ENCODE results near the gene EIF4H. TPM values are rescaled to one million over a fixed set of nuclear protein-coding genes. Genes with fewer than 3 reads are reported as not detected.
"Not testable (repeated sequence)": the region's sequence is repeated elsewhere in the genome, so short reads cannot be mapped to it uniquely, and the experiment has no call there.

The EIF4H gene
- total RNA-seq, 4 donors from 2014 or later = 194 to 261 (median 249) TPM

DNA sequence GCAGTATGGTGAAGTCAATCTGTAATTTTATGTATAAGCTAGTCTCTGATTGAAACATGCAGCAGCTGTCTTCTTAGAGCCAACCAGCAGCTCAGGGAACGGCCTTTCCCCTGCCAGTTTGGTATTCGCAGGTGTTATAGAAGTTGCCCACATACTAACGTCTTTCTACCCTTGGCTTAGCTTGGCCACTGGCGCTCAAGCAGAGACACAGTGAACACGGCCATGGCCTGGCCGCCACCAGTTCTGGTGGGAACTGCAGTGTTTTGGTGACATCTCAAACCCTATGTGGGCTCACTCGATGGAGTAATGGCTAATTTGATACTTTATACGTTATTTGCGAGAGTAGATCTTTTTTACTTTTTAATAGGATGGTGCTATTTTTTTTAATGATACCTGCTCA is 17.1 kb downstream of the EIF4H start:
- Histone ChIP-seq H3K27me3 (no peaks in the 10 kb centered on the region), H3K4me1 (peaks cover 4 to 23% (median 15%) of the 10 kb centered on the region in 3 donors), H3K9me3 (no peaks in the 10 kb centered on the region), H3K36me3 (peaks cover 31 to 97% (median 56%) of the 10 kb centered on the region in 3 donors), H3K4me3 (no peak overlapping the region), H3K27ac (no peak overlapping the region)
- DNase-seq = no peak
- intact Hi-C loops (cut with DNase I) = no loop called here
- WGBS, 2 donors = 89 to 90% methylated on average over 9 of the region's 9 CpGs
- no peak for TF ChIP-seq POLR2A (IDR thresholded peaks at IDR 0.05)
- TF ChIP-seq, protein P1, sequence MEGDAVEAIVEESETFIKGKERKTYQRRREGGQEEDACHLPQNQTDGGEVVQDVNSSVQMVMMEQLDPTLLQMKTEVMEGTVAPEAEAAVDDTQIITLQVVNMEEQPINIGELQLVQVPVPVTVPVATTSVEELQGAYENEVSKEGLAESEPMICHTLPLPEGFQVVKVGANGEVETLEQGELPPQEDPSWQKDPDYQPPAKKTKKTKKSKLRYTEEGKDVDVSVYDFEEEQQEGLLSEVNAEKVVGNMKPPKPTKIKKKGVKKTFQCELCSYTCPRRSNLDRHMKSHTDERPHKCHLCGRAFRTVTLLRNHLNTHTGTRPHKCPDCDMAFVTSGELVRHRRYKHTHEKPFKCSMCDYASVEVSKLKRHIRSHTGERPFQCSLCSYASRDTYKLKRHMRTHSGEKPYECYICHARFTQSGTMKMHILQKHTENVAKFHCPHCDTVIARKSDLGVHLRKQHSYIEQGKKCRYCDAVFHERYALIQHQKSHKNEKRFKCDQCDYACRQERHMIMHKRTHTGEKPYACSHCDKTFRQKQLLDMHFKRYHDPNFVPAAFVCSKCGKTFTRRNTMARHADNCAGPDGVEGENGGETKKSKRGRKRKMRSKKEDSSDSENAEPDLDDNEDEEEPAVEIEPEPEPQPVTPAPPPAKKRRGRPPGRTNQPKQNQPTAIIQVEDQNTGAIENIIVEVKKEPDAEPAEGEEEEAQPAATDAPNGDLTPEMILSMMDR (IDR thresholded peaks at IDR 0.05) = no peak

DNA sequence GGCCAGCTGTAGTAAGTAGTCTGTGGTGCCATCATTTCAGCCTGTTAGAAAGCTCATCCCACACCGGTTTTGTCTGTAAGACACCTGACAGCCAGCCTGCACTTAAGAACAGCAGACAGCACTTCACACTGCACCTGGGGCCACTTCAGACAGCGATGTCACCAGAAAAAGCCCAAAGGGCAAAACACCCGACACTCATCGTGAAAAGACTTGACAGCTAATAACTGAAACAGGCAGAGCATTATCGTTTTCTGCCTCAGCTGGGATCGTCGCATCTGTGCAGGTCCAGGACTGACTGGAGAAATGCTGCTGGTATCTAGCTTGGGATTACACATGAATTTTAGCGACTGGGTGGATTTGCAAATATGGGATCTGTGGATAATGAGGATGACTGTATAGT is 18.9 kb downstream of the EIF4H start:
- intact Hi-C loops (cut with DNase I) = no loop called here
- 77 to 80% methylated on average over 7 to 8 of the region's 8 CpGs for WGBS, 2 donors
- TF ChIP-seq, protein P1 (IDR thresholded peaks at IDR 0.05) = no peak
- TF ChIP-seq POLR2A (IDR thresholded peaks at IDR 0.05) = no peak

DNA sequence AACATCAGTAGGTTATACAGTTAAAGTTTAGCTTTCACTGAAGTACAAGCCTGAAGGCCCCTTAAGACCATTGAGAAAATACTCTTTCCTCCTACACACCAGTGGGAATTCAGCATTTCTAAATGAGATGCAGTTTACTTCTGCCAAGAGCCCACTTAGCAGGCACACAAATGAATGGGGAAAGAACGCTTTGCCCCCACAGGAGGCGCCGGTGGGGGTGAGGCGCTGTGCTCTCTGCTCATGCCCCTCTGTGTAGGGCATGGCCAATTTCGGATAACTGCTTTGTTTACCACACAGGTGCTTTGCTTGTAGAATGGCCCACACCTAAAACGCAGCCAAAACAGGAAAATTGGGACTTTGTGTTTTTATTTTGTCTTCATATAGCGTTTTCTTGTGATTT is 19.8 kb downstream of the EIF4H start:
- TF ChIP-seq POLR2A (IDR thresholded peaks at IDR 0.05) = no peak
- TF ChIP-seq, protein P1 (IDR thresholded peaks at IDR 0.05) = no peak
- DNase-seq = no peak
- Histone ChIP-seq H3K36me3 (peaks cover 26 to 94% (median 48%) of the 10 kb centered on the region in 3 donors), H3K27ac (no peak overlapping the region), H3K4me1 (no peaks in the 10 kb centered on the region), H3K4me3 (no peak overlapping the region), H3K9me3 (no peaks in the 10 kb centered on the region), H3K27me3 (no peaks in the 10 kb centered on the region)
- 93 to 95% methylated on average over 7 of the region's 7 CpGs for WGBS, 2 donors
- intact Hi-C loops (cut with DNase I) = no loop called here

More for the DNA sequence above, 18.9 kb downstream of the EIF4H start:
- Histone ChIP-seq H3K9me3 (no peaks in the 10 kb centered on the region), H3K4me1 (peaks cover 0 to 5% (median 5%) of the 10 kb centered on the region in 3 donors), H3K36me3 (peaks cover 31 to 96% (median 53%) of the 10 kb centered on the region in 3 donors), H3K27ac (no peak overlapping the region), H3K27me3 (no peaks in the 10 kb centered on the region), H3K4me3 (no peak overlapping the region)
- DNase-seq = no peak

DNA sequence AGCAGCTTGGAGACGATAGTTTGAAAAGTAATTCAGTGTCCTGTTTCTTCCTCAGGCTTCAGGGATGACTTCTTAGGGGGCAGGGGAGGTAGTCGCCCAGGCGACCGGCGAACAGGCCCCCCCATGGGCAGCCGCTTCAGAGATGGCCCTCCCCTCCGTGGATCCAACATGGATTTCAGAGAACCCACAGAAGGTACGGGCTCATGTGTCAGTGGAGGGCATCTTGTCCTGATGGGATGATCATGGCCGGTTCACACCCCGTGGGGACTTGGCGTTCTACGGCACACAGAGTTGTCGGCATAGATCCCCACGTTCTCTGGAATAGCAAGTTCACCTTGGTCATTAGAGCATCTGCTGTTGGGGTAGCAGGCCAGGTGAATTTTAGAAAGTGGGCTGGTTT is 20.5 kb downstream of the EIF4H start:
- no peak for DNase-seq
- TF ChIP-seq POLR2A (IDR thresholded peaks at IDR 0.05) = no peak
- TF ChIP-seq, protein P1 (IDR thresholded peaks at IDR 0.05) = no peak
- Histone ChIP-seq H3K4me1 (peaks cover 0 to 3% (median 0%) of the 10 kb centered on the region in 3 donors), H3K9me3 (no peaks in the 10 kb centered on the region), H3K27me3 (no peaks in the 10 kb centered on the region), H3K27ac (no peak overlapping the region), H3K36me3 (peaks cover 19 to 87% (median 47%) of the 10 kb centered on the region in 3 donors), H3K4me3 (no peak overlapping the region)
- intact Hi-C loops (cut with DNase I) = no loop called here
- WGBS, 2 donors = 89 to 92% methylated on average over 13 to 14 of the region's 14 CpGs

DNA sequence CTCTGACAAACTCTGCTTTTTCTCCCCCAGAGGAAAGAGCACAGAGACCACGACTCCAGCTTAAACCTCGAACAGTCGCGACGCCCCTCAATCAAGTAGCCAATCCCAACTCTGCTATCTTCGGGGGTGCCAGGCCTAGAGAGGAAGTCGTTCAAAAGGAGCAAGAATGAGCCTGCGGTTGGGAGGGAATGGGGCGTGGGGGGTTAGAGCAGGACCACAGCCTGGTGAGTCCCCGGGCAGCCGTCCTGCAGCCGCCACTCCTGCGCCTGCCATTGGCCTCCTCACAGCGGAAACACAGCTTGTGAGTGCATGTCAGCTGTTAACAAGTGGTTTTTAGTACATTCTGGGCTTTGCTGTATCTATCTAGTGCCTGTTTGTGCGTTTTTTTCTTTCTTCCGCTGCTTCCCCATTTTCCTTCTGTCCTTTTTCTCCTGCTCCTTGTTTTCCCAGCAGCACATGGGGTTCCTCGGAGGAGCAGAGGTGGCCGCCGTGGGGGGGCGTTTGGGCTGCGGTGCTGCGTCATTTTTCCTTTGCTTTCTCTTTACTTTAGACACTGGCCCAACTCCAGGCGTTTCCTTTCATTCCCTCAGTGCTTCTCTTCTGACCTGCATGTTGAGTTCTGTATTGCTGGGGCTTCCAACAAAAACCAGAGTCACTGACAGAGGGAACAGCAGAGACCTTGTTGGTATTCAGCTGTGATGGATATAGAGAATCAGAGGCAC is 21.1 kb downstream of the EIF4H start:
- H3K36me3 ChIP-seq = peaks cover 15 to 81% (median 41%) of the 10 kb centered on the region in 3 donors
- H3K4me1 ChIP-seq; H3K4me3 ChIP-seq; DNase-seq; H3K27me3 ChIP-seq; H3K27ac ChIP-seq; intact Hi-C loops (cut with DNase I); H3K9me3 ChIP-seq: not testable (repeated sequence)
- 68 to 69% methylated on average over 9 to 12 of the region's 23 CpGs for WGBS, 2 donors

DNA sequence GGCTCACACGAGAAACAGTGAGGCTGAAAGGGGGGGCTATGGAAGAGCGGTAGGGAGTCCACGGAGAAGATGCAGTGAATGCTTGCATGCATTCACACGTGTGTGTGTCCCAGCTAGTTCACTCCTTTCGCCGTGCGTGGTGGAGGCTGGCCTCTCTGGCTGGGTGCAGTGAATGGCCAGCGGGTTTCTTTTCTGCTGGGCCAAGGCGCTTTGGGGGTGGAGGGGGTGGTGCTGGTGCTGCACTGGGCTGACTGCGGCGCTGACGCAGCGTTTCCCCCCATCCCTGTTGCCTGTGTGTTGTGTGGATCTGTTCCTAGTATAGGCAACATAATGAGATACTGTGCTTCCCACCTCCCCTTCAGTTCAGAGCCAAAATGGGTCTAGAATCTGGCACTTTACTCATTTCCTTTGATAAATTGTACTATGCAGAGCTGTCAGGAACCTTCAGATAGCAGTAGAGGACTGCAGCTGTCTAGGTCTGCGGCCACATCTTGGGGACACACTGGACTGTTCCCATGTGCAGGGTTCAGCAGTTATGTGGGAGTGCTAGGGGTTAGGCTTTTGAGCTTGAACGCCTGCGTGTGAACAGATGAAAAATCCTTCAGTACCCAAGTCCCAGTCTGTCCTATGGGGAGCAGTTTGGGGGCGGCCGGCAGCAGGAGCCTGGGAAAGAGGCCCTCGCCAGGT is 22.0 kb downstream of the EIF4H start:
- H3K4me1 ChIP-seq; H3K27me3 ChIP-seq; H3K27ac ChIP-seq; intact Hi-C loops (cut with DNase I); H3K9me3 ChIP-seq; H3K4me3 ChIP-seq; DNase-seq: not testable (repeated sequence)
- 100% methylated on average over 1 of the region's 19 CpGs; no CpG with 5 or more reads in 1 of the 2 donors for WGBS, 2 donors
- peaks cover 7 to 73% (median 33%) of the 10 kb centered on the region in 3 donors for H3K36me3 ChIP-seq
